Panc1 (cell line): ENCODE results near the gene RCN2. TPM values are rescaled to one million over a fixed set of nuclear protein-coding genes. Genes with fewer than 3 reads are reported as not detected.
"Not testable (repeated sequence)": the region's sequence is repeated elsewhere in the genome, so short reads cannot be mapped to it uniquely, and the experiment has no call there.

Experiments
- ATAC-seq: fragments of 200-7000 bp; cut with Tn5 transposase; 2 replicates; pipeline ENCODE4 v1.9.1; 2020; ENCODE audit warnings: mild to moderate bottlenecking, moderate library complexity
- BruUV-seq: library from RNA; stranded (reverse); fragments of 400-500 nt; replicated peaks from 2 replicates; lab custom pipeline; 2021; lab: Mats Ljungman, UMichigan
- CTCF ChIA-PET: fragments of 300-600 bp; sonication (Branson Sonifier 250); formaldehyde crosslinking; loops from one replicate; lab custom pipeline; 2022; ENCODE audit warnings: antibody characterized with exemption; lab: Charles Lee
- POLR2A ChIA-PET: fragments of 300-600 bp; sonication (Branson Sonifier 250); formaldehyde crosslinking; loops from one replicate; lab custom pipeline; 2022; ENCODE audit warnings: antibody characterized with exemption; lab: Charles Lee
- DNase-seq: peaks from one replicate; pipeline ENCODE4 v3.0.0-alpha.2; 2010; ENCODE audit warnings: low read depth, low spot score
- H3K27ac ChIP-seq: 2 replicates; pipeline ENCODE4 v1.5.1; 2011; ENCODE audit warnings: mild to moderate bottlenecking, low read length, inconsistent platforms
- H3K27me3 ChIP-seq: fragments of 200-500 bp; sonication (Bioruptor generic); 2 replicates; pipeline ENCODE4 v1.6.0; 2014; ENCODE audit warnings: low read length, inconsistent platforms; ENCODE audit not compliant: control insufficient read depth, insufficient read depth
- H3K36me3 ChIP-seq: fragments of 200-500 bp; sonication (Bioruptor generic); 2 replicates; pipeline ENCODE4 v1.5.1; 2014; ENCODE audit warnings: inconsistent platforms, mild to moderate bottlenecking, low read length, moderate library complexity; ENCODE audit not compliant: control insufficient read depth, insufficient read depth
- H3K4me1 ChIP-seq: 2 replicates; pipeline ENCODE4 v1.5.1; 2011; ENCODE audit warnings: inconsistent platforms, mild to moderate bottlenecking, low read length, moderate library complexity; ENCODE audit not compliant: control insufficient read depth, insufficient read depth
- H3K4me3 ChIP-seq, 2 experiments: 2 replicates each; pipeline ENCODE4 v1.5.1; 2011 to 2012; ENCODE audit warnings: low read depth in 2 of 2, low read length in 2 of 2, mild to moderate bottlenecking in 2 of 2, inconsistent platforms in 1 of 2, moderate library complexity in 1 of 2
- H3K9me3 ChIP-seq: fragments of 200-500 bp; sonication (Bioruptor generic); 2 replicates; pipeline ENCODE4 v1.5.1; 2014; ENCODE audit warnings: low read depth, mild to moderate bottlenecking, inconsistent platforms, low read length, moderate library complexity; ENCODE audit not compliant: control insufficient read depth, insufficient read depth
- CTCF ChIP-seq: fragments of 450-650 bp; IDR thresholded peaks from 2 replicates; pipeline ENCODE4 v1.5.1; 2017; ENCODE audit warnings: mild to moderate bottlenecking
- POLR2AphosphoS5 ChIP-seq: IDR thresholded peaks from 2 replicates; pipeline ENCODE4 v1.6.1; 2012; ENCODE audit warnings: mild to moderate bottlenecking, low read depth, low read length, moderate library complexity
- REST ChIP-seq, 2 experiments: IDR thresholded peaks; 2 replicates each; pipeline ENCODE4 v1.6.1; 2011 to 2012; ENCODE audit warnings: low read depth in 2 of 2, control low read depth in 1 of 2, low read length in 1 of 2, mild to moderate bottlenecking in 1 of 2, moderate library complexity in 1 of 2; ENCODE audit not compliant: insufficient read depth in 1 of 2
- SIN3A ChIP-seq: IDR thresholded peaks from 2 replicates; pipeline ENCODE4 v1.6.1; 2012; ENCODE audit warnings: low read depth, mild to moderate bottlenecking, low read length, moderate library complexity, borderline replicate concordance; ENCODE audit not compliant: insufficient read depth
- TCF7L2 ChIP-seq: IDR thresholded peaks from 2 replicates; pipeline ENCODE4 v1.6.1; 2011; ENCODE audit warnings: mild to moderate bottlenecking, low read depth, low read length, inconsistent platforms
- in situ Hi-C: cut with HindIII; loops from 2 replicates; pipeline ENCODE4 v1.10.0; 2016; ENCODE audit warnings: low sequenced_read_pairs, low pct_unique_long_range_greater_than_20kb
- intact Hi-C: fragments of 100-400 bp; cut with micrococcal nuclease; formaldehyde crosslinking; loops from one replicate; pipeline ENCODE4 v1.10.0; 2022; ENCODE audit not compliant: unreplicated experiment
- total RNA-seq: library from RNA; stranded (reverse); gene quantifications from one replicate; pipeline ENCODE4 v1.2.1, GENCODE V29; 2021; ENCODE audit not compliant: unreplicated experiment

RCN2 gene
- total RNA-seq, 1 experiment from 2014 or later = 60.7 TPM

GRCh38 chr15:76898102-76898501 is 33.4 kb upstream of the RCN2 start:
- BruUV-seq = no TSS peak
- no peak for DNase-seq
- no peaks in the 10 kb centered on the region for H3K4me1 ChIP-seq
- no peaks in the 10 kb centered on the region for H3K27me3 ChIP-seq
- H3K27ac ChIP-seq = no peak overlapping the region
- no peak for ATAC-seq
- ChIA-PET POLR2A (no interaction called here), CTCF (no interaction called here)
- H3K4me3 ChIP-seq = no peak overlapping the region
- no peaks in the 10 kb centered on the region for H3K9me3 ChIP-seq
- intact Hi-C loops (no loop called here), in situ Hi-C loops (no loop called here)
- H3K36me3 ChIP-seq = no peaks in the 10 kb centered on the region
- TF ChIP-seq POLR2AphosphoS5 (no peak), CTCF (no peak), TCF7L2 (no peak), REST (IDR thresholded peaks at IDR 0.05; ENCODE audit: insufficient read depth in 1 of 2, low read depth in 2 of 2, low read length in 1 of 2) (no peak), SIN3A (no peak)

GRCh38 chr15:76899176-76899930 is 32.2 kb upstream of the RCN2 start:
- intact Hi-C loops = not testable (repeated sequence)

GRCh38 chr15:76899931-76900310 is 31.6 kb upstream of the RCN2 start:
- in situ Hi-C loops, DNase-seq, intact Hi-C loops, POLR2A ChIA-PET, H3K27me3 ChIP-seq, H3K9me3 ChIP-seq, CTCF ChIA-PET, H3K36me3 ChIP-seq, H3K27ac ChIP-seq, BruUV-seq, H3K4me1 ChIP-seq, H3K4me3 ChIP-seq, ATAC-seq: not testable (repeated sequence)

More at GRCh38 chr15:76899176-76899930, 32.2 kb upstream of the RCN2 start:
- CTCF ChIA-PET, H3K4me3 ChIP-seq, POLR2A ChIA-PET, H3K4me1 ChIP-seq, ATAC-seq, H3K9me3 ChIP-seq, in situ Hi-C loops, H3K27ac ChIP-seq, BruUV-seq, DNase-seq, H3K27me3 ChIP-seq, H3K36me3 ChIP-seq: not testable (repeated sequence)
